B cell (primary cell): ENCODE results near the gene TTLL6. TPM values are rescaled to one million over a fixed set of nuclear protein-coding genes. Genes with fewer than 3 reads are reported as not detected.

ENCODE experiments used
- ATAC-seq: fragments of 200-7000 bp; cut with Tn5 transposase; one replicate; pipeline ENCODE4 v1.10.0; 2021; ENCODE audit warnings: low read depth, mild to moderate bottlenecking, moderate number of reproducible peaks, moderate library complexity
- CTCF ChIA-PET: fragments of 350-600 bp; sonication (Branson Sonifier 250); formaldehyde crosslinking; loops from one replicate; lab custom pipeline; 2021; ENCODE audit warnings: antibody characterized with exemption, inconsistent platforms; lab: Charles Lee
- POLR2A ChIA-PET: fragments of 350-600 bp; sonication (Branson Sonifier 250); formaldehyde crosslinking; loops from one replicate; lab custom pipeline; 2021; ENCODE audit warnings: antibody characterized with exemption; lab: Charles Lee
- DNase-seq: peaks from one replicate; pipeline ENCODE4 v3.0.0; 2013
- H2AFZ ChIP-seq: 2 replicates; pipeline ENCODE4 v1.6.1; 2012; ENCODE audit warnings: mild to moderate bottlenecking, low read depth, low read length; ENCODE audit not compliant: insufficient read depth, poor library complexity, severe bottlenecking
- H3K27ac ChIP-seq, 2 donors: 1 replicate in 1 of 2; 2 replicates in 1 of 2; pipeline ENCODE4 v1.5.1; 2012 to 2013; ENCODE audit warnings: low read length in 2 of 2, mild to moderate bottlenecking in 2 of 2, moderate library complexity in 1 of 2
- H3K27me3 ChIP-seq, 4 experiments: fragments of 200-600 bp in 1 of 4; sonication (generic) in 1 of 4; replicated peaks in 1 of 4; 1 replicate in 2 of 4; 2 replicates in 2 of 4; pipeline versions ENCODE4 v1.6.1 to v1.7.0; 2013 to 2016; ENCODE audit warnings: low read length in 3 of 4, mild to moderate bottlenecking in 2 of 4, mixed read lengths in 1 of 4, moderate library complexity in 1 of 4; ENCODE audit not compliant: insufficient read depth in 4 of 4, control insufficient read depth in 3 of 4; ENCODE audit errors: control extremely low read depth in 1 of 4
- H3K36me3 ChIP-seq, 2 experiments: replicated peaks in 1 of 2; 1 replicate in 1 of 2; 2 replicates in 1 of 2; pipeline versions ENCODE4 v1.6.1 to v1.7.1; 2013; ENCODE audit warnings: low read length in 1 of 2; ENCODE audit not compliant: insufficient read depth in 2 of 2, control insufficient read depth in 1 of 2; ENCODE audit errors: control extremely low read depth in 1 of 2, extremely low read depth in 1 of 2
- H3K4me1 ChIP-seq, 2 donors: fragments of 200-600 bp in 1 of 2; sonication (generic) in 1 of 2; 1 replicate in 1 of 2; 2 replicates in 1 of 2; pipeline versions ENCODE4 v1.5.1 to v1.6.1; 2013 to 2017; ENCODE audit warnings: low read length in 2 of 2; ENCODE audit not compliant: control insufficient read depth in 2 of 2, insufficient read depth in 2 of 2
- H3K4me2 ChIP-seq: replicated peaks from 2 replicates; pipeline ENCODE3; 2012; ENCODE audit warnings: mild to moderate bottlenecking, low read depth, low read length; ENCODE audit not compliant: poor library complexity, severe bottlenecking
- H3K4me3 ChIP-seq, 5 experiments: fragments of 200-600 bp in 1 of 5; sonication (generic) in 1 of 5; 1 replicate in 3 of 5; 2 replicates in 2 of 5; pipeline versions ENCODE4 v1.5.1 to v1.7.0; 2011 to 2016; ENCODE audit warnings: low read length in 4 of 5, mild to moderate bottlenecking in 4 of 5, low read depth in 2 of 5, control low read depth in 1 of 5, moderate library complexity in 1 of 5; ENCODE audit not compliant: insufficient read depth in 1 of 5; ENCODE audit errors: control extremely low read depth in 1 of 5, extremely low read depth in 1 of 5
- H3K79me2 ChIP-seq: fragments of 200-600 bp; sonication (generic); one replicate; pipeline ENCODE4 v1.6.0; 2016; ENCODE audit warnings: low read length; ENCODE audit not compliant: control insufficient read depth, insufficient read depth
- H3K9ac ChIP-seq: fragments of 200-600 bp; sonication (generic); 2 replicates; pipeline ENCODE4 v1.6.1; 2017; ENCODE audit warnings: mild to moderate bottlenecking, low read length, moderate library complexity
- H3K9me3 ChIP-seq, 3 donors: one replicate each; pipeline versions ENCODE4 v1.6.1 to v1.7.1; 2013; ENCODE audit warnings: low read length in 2 of 3; ENCODE audit not compliant: control insufficient read depth in 2 of 3, insufficient read depth in 1 of 3; ENCODE audit errors: control extremely low read depth in 1 of 3
- H4K20me1 ChIP-seq: 2 replicates; pipeline ENCODE4 v1.6.0; 2012; ENCODE audit warnings: mild to moderate bottlenecking, low read length; ENCODE audit not compliant: insufficient read depth, control insufficient read depth, poor library complexity, severe bottlenecking
- H3K27ac Mint-ChIP-seq: one replicate; pipeline ENCODE4 v1.8.0; 2021; ENCODE audit warnings: mixed read lengths
- H3K27me3 Mint-ChIP-seq: one replicate; pipeline ENCODE4 v1.8.0; 2021; ENCODE audit warnings: mixed read lengths
- H3K4me1 Mint-ChIP-seq: one replicate; pipeline ENCODE4 v1.8.0; 2021; ENCODE audit warnings: mixed read lengths
- H3K4me3 Mint-ChIP-seq: one replicate; pipeline ENCODE4 v1.8.0; 2021; ENCODE audit warnings: mixed read lengths
- H3K9me3 Mint-ChIP-seq: one replicate; pipeline ENCODE4 v1.8.0; 2022; ENCODE audit warnings: mixed read lengths; ENCODE audit not compliant: insufficient read depth
- CTCF ChIP-seq: fragments of 200-600 bp; IDR thresholded peaks from one replicate; pipeline ENCODE4 v1.8.0; 2022; ENCODE audit warnings: antibody characterized with exemption, mild to moderate bottlenecking
- EZH2 ChIP-seq: IDR thresholded peaks from 2 replicates; pipeline ENCODE4 v1.6.1; 2012; ENCODE audit warnings: borderline replicate concordance, low read depth, mild to moderate bottlenecking, moderate library complexity, low read length; ENCODE audit not compliant: insufficient read depth, poor library complexity, severe bottlenecking
- WGBS: methylation state at CpG from one replicate; pipeline ENCODE4 v1.1.5; 2013; ENCODE audit warnings: missing lambda C conversion rate; ENCODE audit not compliant: insufficient coverage; 5-methylcytosine and 5-hydroxymethylcytosine counted together
- intact Hi-C: fragments of 100-400 bp; cut with micrococcal nuclease; formaldehyde crosslinking; loops from one replicate; pipeline ENCODE4 v1.10.0; 2022
- polyA minus RNA-seq: library from RNA; depleted of rRNA, polyadenylated mRNA; stranded (reverse); fragments of >200 nt; gene quantifications from 2 replicates; pipeline ENCODE4 v1.2.3, GENCODE V29; 2012
- polyA plus RNA-seq: library from polyadenylated mRNA; depleted of rRNA; stranded (reverse); fragments of >200 nt; gene quantifications from 2 replicates; pipeline ENCODE4 v1.2.3, GENCODE V29; 2012
- total RNA-seq, 2 donors: library from RNA; stranded (reverse); fragments of 120-200 nt in 1 of 2; gene quantifications; 1 replicate in 1 of 2; 2 replicates in 1 of 2; pipeline versions ENCODE4 v1.2.3 to v1.2.4, GENCODE V29; 2013 to 2022

Gene TTLL6
- not detected in 2 replicates for total RNA-seq
- not detected for total RNA-seq (2013)
- not detected in 2 replicates for polyA plus RNA-seq
- polyA minus RNA-seq: not detected in 2 replicates

GRCh38 chr17:48816774-48817590 lies at the start of gene TTLL6:
Gene TTLL6 (minus strand): TSS chr17:48817229. CDS start chr17:48817072, 157 bp downstream.
- peak within 1 kb of the TSS; percentile 68 for H2AFZ ChIP-seq
- peaks cover 17% of the 10 kb centered on the region for H3K4me1 Mint-ChIP-seq
- H3K9ac ChIP-seq: peak within 1 kb of the TSS; percentile 66
- H3K79me2 ChIP-seq: no peaks in the 10 kb centered on the region
- ChIA-PET CTCF (interaction anchor here (0.7 to 18.4 kb wide), 8 partner anchors 9 to 446 kb away, joined by 3 to 730 read pairs (median 28); partner anchors contain the start of gene CALCOCO2), POLR2A (no interaction called here)
- no peaks in the 10 kb centered on the region for H3K9me3 Mint-ChIP-seq
- peak within 1 kb of the TSS; percentile 91 for H3K4me2 ChIP-seq
- peak within 1 kb of the TSS; percentile 88 for H3K4me3 Mint-ChIP-seq
- intact Hi-C loops: loop anchor here (1.0 kb wide), 1 partner anchor 24 kb away; no protein-coding TSS in a partner anchor
- no peaks in the 10 kb centered on the region for H3K36me3 ChIP-seq
- no peak within 1 kb of the TSS for H3K27ac ChIP-seq
- peaks cover 39% of the 10 kb centered on the region for H3K27me3 Mint-ChIP-seq
- peak within 1 kb of the TSS; percentile 38 to 67 (median 48) for H3K4me3 ChIP-seq
- no peaks in the 10 kb centered on the region for H4K20me1 ChIP-seq
- 2% methylated on average over 64 of the region's 64 CpGs for WGBS
- peak within 1 kb of the TSS; percentile 60 for H3K27ac Mint-ChIP-seq
- peak; percentile 94 for ATAC-seq
- peaks cover 0 to 3% (median 0%) of the 10 kb centered on the region in 3 donors for H3K9me3 ChIP-seq
- peak; percentile 75 for DNase-seq
- H3K27me3 ChIP-seq: peaks cover 0 to 51% (median 17%) of the 10 kb centered on the region in 4 experiments
- TF ChIP-seq EZH2 (no peak), CTCF (no peak)
- H3K4me1 ChIP-seq: peaks cover 14 to 17% of the 10 kb centered on the region in 2 donors

- H3K9ac ChIP-seq: no peak overlapping the region
- H3K36me3 ChIP-seq: peaks cover 4 to 70% of the 10 kb centered on the region in 2 experiments
- H3K27me3 ChIP-seq: no peaks in the 10 kb centered on the region
- H3K4me3 ChIP-seq: no peak overlapping the region
- H3K79me2 ChIP-seq: no peaks in the 10 kb centered on the region
- ATAC-seq (no peak), DNase-seq (no peak)
- no peak for TF ChIP-seq EZH2
- no peak for TF ChIP-seq CTCF
- Mint-ChIP-seq H3K27ac (no peak overlapping the region), H3K4me1 (no peaks in the 10 kb centered on the region), H3K4me3 (no peak overlapping the region), H3K9me3 (no peaks in the 10 kb centered on the region), H3K27me3 (no peaks in the 10 kb centered on the region)
- WGBS: 100% methylated on average over 4 of the region's 4 CpGs
- H2AFZ ChIP-seq: no peak overlapping the region
- CTCF ChIA-PET: interaction anchor here (1.1 to 2.7 kb wide), 3 partner anchors 18 to 47 kb away, joined by 3 to 10 read pairs (median 3); no protein-coding TSS in a partner anchor
- intact Hi-C loops: no loop called here
- no peak overlapping the region for H3K27ac ChIP-seq
- no peak overlapping the region for H3K4me2 ChIP-seq
- no peaks in the 10 kb centered on the region for H4K20me1 ChIP-seq
- H3K9me3 ChIP-seq: no peaks in the 10 kb centered on the region
- POLR2A ChIA-PET: no interaction called here
- no peaks in the 10 kb centered on the region for H3K4me1 ChIP-seq
Measured at GRCh38 chr17:48860456-48860855, 43.4 kb upstream of the TTLL6 start.
